ENCODE results near the gene SLC16A12. TPM values are rescaled to one million over a fixed set of nuclear protein-coding genes. Genes with fewer than 3 reads are reported as not detected.

Gene SLC16A12
- 0.80 TPM in 1 of 2 replicates, not detected in the other for total RNA-seq

DNA sequence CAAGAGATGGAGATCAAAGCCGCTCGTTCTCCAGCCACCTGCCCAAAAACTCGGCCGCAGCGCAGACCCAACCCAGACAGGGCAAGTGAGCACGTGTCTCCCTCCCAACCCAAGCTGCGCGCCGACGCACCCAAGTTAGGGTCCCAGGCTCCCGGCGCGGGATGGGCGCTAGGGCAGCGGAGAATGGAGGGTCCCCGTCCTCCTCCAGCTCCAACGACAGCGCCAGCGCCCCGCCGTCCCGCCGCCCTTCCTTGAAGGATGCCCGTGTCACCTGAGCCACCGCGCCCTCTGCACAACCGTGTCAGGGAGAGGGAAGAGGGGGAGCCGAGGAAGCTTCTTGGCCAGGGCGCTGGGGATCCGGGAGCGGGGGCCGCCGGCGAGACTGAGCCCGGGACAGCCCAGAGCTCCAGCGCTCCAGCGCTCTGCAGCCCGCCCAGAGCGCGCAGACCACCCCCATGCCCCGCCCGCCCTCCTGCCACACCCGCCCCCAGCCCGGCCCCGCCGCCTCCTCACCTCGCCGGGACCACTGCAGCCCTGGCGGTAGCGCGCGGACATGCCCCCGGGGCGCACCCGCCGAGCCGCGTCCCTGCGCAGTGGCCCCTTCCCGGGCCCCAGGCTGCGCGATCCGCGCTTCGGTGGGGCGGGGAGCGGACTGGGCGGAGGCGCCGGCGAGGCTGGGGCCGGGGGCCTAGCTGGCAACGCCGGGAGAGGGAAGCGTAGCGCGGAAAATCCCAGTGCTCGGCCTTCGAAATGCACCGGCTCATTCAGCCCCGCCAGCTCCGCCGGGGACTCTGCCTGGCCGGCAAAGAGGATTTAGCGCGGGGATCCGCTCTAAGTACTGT lies at the start of gene SLC16A12:
TSS of gene SLC16A12 (minus strand) at position 424 of the 842 bp plus-strand sequence. CDS start 73,016 bp downstream, outside the sequence.

DNA sequence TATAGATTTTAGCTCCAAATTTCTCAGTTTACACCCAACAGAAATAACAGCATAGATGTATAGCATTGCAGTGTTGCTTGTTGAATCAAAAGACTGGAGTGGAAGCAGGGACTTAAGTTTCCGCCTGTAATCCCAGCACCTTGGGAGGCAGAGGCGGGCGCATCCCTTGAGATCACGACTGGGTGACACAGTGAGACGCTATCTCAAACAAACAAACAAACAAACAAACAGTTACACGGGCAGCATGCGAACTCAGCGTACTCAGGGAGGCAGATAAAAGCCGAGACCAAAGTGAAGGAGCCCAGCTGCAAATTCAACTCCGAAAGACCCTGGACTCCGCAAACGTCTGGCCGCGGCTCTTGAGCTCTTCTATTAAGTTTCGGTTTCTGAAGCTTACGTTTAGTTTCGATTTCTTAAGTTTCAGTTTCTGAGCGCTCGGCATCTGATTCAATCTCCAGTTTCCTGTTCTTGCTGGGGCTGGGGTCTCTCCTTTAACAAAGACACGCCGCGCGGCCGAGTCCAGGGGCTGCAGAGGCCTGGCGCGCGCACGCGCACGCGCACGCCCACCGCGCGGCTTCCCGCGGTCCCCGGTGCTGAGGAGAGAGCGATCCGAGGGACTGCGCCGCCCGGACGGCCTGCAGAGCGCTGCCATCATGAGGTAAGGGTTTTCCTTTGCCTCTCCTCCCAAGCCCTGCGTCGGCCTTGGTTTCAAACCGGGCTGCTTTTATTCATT lies 121.1 kb downstream of the SLC16A12 start, which contains the start of gene IFIT5:
TSS of gene IFIT5 (plus strand) at position 423 of the 733 bp plus-strand sequence. CDS start at position 654, 231 bp downstream.

GRCh38 chr10:89391907-89392756 lies 143.3 kb downstream of the SLC16A12 start, which contains the start of gene IFIT1:
Gene IFIT1 (plus strand): TSS chr10:89392623. CDS start chr10:89392713, 90 bp downstream.

Other genes starting within 250 kb of the SLC16A12 start
- gene IFIT2, start 233.5 kb downstream of the SLC16A12 start, total RNA-seq = 1.7 and 2.4 TPM in 2 replicates
- 4.3 and 4.5 TPM in 2 replicates for gene IFIT3, start 207.6 kb downstream of the SLC16A12 start, total RNA-seq
- not detected in 2 replicates for gene IFIT1B, start 157.5 kb downstream of the SLC16A12 start, total RNA-seq
- 1.5 and 1.6 TPM in 2 replicates for gene IFIT1, start 143.0 kb downstream of the SLC16A12 start, total RNA-seq
- gene IFIT5, start 121.0 kb downstream of the SLC16A12 start, total RNA-seq = 4.1 and 17.0 TPM in 2 replicates
- 4.4 and 5.6 TPM in 2 replicates for gene PANK1, start 109.6 kb upstream of the SLC16A12 start, total RNA-seq
- 36.0 and 54.3 TPM in 2 replicates for gene KIF20B, start 166.0 kb upstream of the SLC16A12 start, total RNA-seq

All from thoracic aorta endothelial cell (primary cell).